ENCODE data around the gene TFEC. TPM values are rescaled to one million over a fixed set of nuclear protein-coding genes. Genes with fewer than 3 reads are reported as not detected.

TFEC gene
- total RNA-seq, 1 donor, result not detected

GRCh38 chr7:115973406-115973805 is 57.2 kb downstream of the TFEC start:
- no peak for DNase-seq (ENCODE audit: low read depth)
- no peak overlapping the region for H3K4me3 ChIP-seq (ENCODE audit: low read depth, low read length)
- TF ChIP-seq CTCF (IDR thresholded peaks at IDR 0.05; ENCODE audit: insufficient read depth, low read depth, low read length), result no peak

GRCh38 chr7:115971506-115971905 is 59.1 kb downstream of the TFEC start:
- TF ChIP-seq CTCF (IDR thresholded peaks at IDR 0.05; ENCODE audit: insufficient read depth, low read depth, low read length), result no peak
- no peak overlapping the region for H3K4me3 ChIP-seq (ENCODE audit: low read depth, low read length)
- no peak for DNase-seq (ENCODE audit: low read depth)

DNA sequence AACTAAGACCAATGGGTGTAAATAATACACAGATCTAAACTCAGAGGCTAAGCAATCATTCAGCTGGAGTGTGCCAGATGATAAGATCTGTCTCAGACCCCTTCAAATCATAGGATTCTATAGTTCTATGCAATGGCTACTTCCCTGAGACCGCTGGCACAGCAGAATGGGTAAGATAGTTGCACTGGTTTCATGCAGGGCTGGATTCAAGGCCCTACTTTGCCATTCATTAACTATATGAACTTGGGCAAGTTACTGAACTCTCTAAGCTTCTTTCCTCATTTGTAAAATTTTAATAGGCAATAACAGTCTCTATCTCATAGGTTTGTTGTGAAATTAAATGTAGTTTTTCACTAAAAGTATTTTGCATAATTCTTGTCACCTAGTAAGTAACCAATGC is 62.0 kb downstream of the TFEC start:
- TF ChIP-seq CTCF (IDR thresholded peaks at IDR 0.05; ENCODE audit: insufficient read depth, low read depth, low read length), result no peak
- no peak overlapping the region for H3K4me3 ChIP-seq (ENCODE audit: low read depth, low read length)
- DNase-seq (ENCODE audit: low read depth), result no peak

DNA sequence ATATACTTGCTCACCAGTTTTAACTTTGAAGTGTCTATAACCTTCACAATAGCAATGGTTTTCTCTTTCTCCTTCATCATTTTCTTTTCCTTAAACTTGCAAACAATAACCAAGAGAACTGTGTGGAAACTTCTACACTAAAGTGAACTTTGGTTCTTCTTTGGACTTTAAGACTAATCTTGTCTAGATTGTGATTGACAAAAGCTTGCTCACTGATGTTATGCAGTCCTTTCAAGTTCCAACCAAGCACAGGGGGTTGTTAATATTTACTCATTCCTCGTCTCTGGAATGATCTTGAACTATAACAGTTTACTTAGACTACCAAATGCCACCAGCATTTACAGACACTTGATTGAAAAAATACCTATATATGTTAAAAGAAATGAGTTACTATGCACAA is 62.4 kb downstream of the TFEC start:
- no peak for TF ChIP-seq CTCF (IDR thresholded peaks at IDR 0.05; ENCODE audit: insufficient read depth, low read depth, low read length)
- DNase-seq (ENCODE audit: low read depth), result no peak
- no peak overlapping the region for H3K4me3 ChIP-seq (ENCODE audit: low read depth, low read length)

DNA sequence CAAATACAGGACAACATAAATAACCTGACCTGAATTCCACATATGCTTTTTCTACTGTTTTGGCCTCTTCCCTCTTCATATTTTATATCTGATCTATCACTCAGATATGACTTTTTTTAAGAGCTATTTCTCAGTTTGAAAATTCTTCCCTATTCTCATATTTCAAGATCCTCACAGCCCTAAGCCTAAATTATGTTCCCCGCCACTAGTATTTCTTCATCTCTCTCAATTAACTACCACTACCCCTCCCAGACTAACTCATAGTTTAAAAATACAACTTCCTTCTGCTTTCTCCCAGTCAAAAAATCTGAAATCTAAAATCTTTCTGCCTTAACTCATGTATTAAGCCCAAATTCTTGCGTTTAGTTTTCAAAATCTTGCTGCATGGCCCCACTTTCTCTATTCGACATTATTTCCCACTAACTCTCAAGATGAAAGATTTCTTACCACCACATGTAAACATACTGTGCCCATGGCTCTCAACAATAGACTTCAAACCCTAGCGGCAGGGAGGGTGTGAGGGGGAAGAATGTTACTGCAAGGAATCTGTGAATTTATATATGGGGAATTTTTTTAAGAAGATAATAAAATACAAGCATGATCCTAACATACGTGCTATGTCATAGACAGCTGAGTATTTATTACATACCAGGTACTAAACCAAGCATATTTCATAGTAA is 64.6 kb downstream of the TFEC start:
- no peak overlapping the region for H3K4me3 ChIP-seq (ENCODE audit: low read depth, low read length)
- no peak for DNase-seq (ENCODE audit: low read depth)
- TF ChIP-seq CTCF (IDR thresholded peaks at IDR 0.05; ENCODE audit: insufficient read depth, low read depth, low read length), result no peak

GRCh38 chr7:115965236-115965635 is 65.3 kb downstream of the TFEC start:
- no peak for DNase-seq (ENCODE audit: low read depth)
- no peak for TF ChIP-seq CTCF (IDR thresholded peaks at IDR 0.05; ENCODE audit: insufficient read depth, low read depth, low read length)
- no peak overlapping the region for H3K4me3 ChIP-seq (ENCODE audit: low read depth, low read length)

DNA sequence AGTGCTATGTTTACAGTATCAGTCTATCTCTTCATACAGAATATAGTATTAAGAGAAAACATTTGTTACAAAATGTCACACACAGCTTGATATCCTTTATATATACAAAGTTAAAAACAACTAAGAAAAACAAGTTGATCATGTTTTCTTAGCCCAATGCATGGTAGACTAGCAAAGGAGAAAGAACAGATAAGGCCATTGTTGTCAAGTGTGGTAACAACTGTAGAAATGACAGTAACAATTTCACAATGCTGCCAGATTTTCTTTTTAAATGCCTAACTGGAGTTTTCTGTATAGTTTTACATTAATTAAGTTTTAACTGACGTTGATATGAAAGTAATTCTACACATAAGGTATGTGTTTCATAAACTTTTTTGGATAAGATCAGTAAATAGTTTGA is 65.8 kb downstream of the TFEC start:
- TF ChIP-seq CTCF (IDR thresholded peaks at IDR 0.05; ENCODE audit: insufficient read depth, low read depth, low read length), result no peak
- no peak for DNase-seq (ENCODE audit: low read depth)

More for the DNA sequence above, 65.8 kb downstream of the TFEC start:
- H3K4me3 ChIP-seq (ENCODE audit: low read depth, low read length), result no peak overlapping the region

Data from fibroblast of villous mesenchyme (primary cell).